ENCODE measurements around the gene ITGB2.

DNA sequence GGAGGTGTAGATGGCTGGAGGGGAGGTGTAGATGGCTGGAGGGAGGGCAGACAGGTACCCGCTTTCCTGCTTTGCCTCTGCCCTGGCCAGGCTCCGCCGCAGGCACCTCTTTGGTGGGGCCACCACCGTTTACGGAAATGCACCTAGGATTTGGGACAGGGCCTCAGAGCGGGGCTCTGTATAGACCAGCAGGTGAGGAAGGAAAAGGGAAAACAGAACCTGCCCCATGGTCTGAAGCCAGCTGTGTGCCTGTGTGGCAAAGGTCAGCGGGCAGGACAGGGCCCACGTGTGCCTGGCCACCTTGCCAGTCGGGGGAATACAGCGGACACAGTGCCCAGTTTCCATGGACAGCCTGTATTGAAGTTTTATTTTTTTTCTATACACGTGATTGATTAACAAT is 35.1 kb downstream of the ITGB2 start:
- TF ChIP-seq, protein P1, sequence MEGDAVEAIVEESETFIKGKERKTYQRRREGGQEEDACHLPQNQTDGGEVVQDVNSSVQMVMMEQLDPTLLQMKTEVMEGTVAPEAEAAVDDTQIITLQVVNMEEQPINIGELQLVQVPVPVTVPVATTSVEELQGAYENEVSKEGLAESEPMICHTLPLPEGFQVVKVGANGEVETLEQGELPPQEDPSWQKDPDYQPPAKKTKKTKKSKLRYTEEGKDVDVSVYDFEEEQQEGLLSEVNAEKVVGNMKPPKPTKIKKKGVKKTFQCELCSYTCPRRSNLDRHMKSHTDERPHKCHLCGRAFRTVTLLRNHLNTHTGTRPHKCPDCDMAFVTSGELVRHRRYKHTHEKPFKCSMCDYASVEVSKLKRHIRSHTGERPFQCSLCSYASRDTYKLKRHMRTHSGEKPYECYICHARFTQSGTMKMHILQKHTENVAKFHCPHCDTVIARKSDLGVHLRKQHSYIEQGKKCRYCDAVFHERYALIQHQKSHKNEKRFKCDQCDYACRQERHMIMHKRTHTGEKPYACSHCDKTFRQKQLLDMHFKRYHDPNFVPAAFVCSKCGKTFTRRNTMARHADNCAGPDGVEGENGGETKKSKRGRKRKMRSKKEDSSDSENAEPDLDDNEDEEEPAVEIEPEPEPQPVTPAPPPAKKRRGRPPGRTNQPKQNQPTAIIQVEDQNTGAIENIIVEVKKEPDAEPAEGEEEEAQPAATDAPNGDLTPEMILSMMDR (IDR thresholded peaks at IDR 0.05) = no peak
- TF ChIP-seq POLR2A (IDR thresholded peaks at IDR 0.05) = no peak

All from lower leg skin (tissue), 3 donors.